Lower lobe of right lung (tissue), 2 donors: ENCODE measurements around the gene COL18A1. TPM values are rescaled to one million over a fixed set of nuclear protein-coding genes. Genes with fewer than 3 reads are reported as not detected.

Experiments used
- ATAC-seq, 2 donors: fragments of 200-7000 bp; cut with Tn5 transposase; one replicate each; pipeline ENCODE4 v1.9.1; 2020 to 2022; ENCODE audit warnings: mild to moderate bottlenecking in 2 of 2, moderate library complexity in 2 of 2
- DNase-seq: peaks from one replicate; pipeline ENCODE4 v3.0.0-alpha.2; 2020
- H3K27ac ChIP-seq: fragments of 200-600 bp; one replicate; pipeline ENCODE4 v1.8.0; 2022
- H3K27me3 ChIP-seq: fragments of 200-600 bp; one replicate; pipeline ENCODE4 v1.8.0; 2022; ENCODE audit warnings: low read depth
- H3K36me3 ChIP-seq: fragments of 200-600 bp; one replicate; pipeline ENCODE4 v1.8.0; 2022; ENCODE audit warnings: mild to moderate bottlenecking
- H3K4me1 ChIP-seq: fragments of 200-600 bp; one replicate; pipeline ENCODE4 v1.8.0; 2022
- H3K4me3 ChIP-seq: fragments of 200-600 bp; one replicate; pipeline ENCODE4 v1.8.0; 2022; ENCODE audit warnings: mild to moderate bottlenecking
- H3K9me3 ChIP-seq: fragments of 200-600 bp; one replicate; pipeline ENCODE4 v1.8.0; 2022
- intact Hi-C: fragments of 100-400 bp; cut with DNase I; formaldehyde crosslinking; loops from one replicate; pipeline ENCODE4 v1.11.0; 2022
- total RNA-seq: library from RNA; stranded (reverse); fragmentation: NEBNext Ultra II Directional; extraction: Animal tissue kit (Norgen Biotek cat#: 25700); gene quantifications from one replicate; pipeline ENCODE4 v1.2.1, GENCODE V29; 2021
- TF ChIP-seq, protein P1 (sequence below): fragments of 200-600 bp; IDR thresholded peaks from one replicate; pipeline ENCODE4 v1.8.0; 2022; ENCODE audit warnings: antibody characterized with exemption, mild to moderate bottlenecking
- donor health status: DM: no; HTN: yes; CAD: no; lungs with severe emphysema.

The COL18A1 gene
- total RNA-seq, 1 donor from 2014 or later: 45.1 TPM

DNA sequence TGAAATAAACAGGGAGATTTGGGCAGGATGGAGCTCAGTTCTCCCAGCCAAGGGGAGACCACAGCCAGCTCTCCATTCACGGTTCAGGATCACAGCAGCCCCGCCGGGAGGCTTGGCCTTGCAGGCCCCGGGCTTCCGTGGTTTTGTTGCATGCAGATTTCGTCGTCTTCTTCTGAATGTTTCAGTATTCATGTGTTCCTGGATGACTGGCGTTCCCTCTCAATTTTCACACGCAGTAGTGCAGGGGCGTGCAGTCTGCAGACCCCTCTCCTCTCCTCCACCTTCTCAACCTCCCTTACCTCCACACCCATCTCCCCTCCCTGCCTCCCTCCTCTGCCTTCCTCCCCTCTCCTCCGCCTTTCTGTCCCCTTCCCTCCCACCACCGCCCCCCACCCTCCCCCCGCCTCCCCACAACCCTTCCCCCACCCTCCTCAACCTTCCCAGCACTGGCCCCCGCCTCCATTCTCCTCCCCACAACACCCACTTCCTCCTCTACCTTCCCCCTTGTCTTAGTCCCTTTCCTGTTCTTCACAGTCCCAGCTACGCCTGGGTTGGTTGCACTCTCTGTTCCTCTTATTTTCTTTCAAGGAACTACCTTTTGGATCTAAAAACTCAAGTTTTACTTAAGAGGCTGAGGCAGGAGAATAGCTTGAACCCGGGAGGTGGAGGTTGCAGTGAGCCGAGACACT lies 145.7 kb downstream of the COL18A1 start:
- Histone ChIP-seq H3K4me3 (no peak overlapping the region), H3K27me3 (no peaks in the 10 kb centered on the region), H3K36me3 (no peaks in the 10 kb centered on the region), H3K4me1 (peaks cover 25% of the 10 kb centered on the region), H3K27ac (peak overlapping the region; percentile 81), H3K9me3 (no peaks in the 10 kb centered on the region)
- TF ChIP-seq, protein P1, sequence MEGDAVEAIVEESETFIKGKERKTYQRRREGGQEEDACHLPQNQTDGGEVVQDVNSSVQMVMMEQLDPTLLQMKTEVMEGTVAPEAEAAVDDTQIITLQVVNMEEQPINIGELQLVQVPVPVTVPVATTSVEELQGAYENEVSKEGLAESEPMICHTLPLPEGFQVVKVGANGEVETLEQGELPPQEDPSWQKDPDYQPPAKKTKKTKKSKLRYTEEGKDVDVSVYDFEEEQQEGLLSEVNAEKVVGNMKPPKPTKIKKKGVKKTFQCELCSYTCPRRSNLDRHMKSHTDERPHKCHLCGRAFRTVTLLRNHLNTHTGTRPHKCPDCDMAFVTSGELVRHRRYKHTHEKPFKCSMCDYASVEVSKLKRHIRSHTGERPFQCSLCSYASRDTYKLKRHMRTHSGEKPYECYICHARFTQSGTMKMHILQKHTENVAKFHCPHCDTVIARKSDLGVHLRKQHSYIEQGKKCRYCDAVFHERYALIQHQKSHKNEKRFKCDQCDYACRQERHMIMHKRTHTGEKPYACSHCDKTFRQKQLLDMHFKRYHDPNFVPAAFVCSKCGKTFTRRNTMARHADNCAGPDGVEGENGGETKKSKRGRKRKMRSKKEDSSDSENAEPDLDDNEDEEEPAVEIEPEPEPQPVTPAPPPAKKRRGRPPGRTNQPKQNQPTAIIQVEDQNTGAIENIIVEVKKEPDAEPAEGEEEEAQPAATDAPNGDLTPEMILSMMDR: no peak
- ATAC-seq (peak; percentile 60 to 69), DNase-seq (peak; percentile 65)
- intact Hi-C loops: no loop called here

DNA sequence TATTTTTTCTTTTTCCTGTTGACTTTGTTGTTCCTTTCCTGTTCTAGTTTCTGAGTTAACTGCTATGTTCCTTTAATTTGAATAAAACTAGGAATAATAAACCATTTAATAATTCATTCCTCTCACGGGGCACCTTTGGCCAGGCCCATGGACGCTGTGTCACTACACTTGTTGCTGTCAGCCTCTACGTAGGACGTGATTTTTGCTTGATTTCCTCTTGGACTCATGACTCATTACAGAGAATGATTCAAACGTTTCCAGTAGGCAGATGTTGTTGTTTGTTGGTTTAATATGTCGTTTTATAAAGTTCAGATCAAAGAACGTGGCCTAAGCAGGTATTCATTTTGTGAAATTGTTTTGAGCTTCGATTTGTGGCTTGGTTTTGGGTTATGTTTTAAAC lies 146.4 kb downstream of the COL18A1 start:
- Histone ChIP-seq H3K4me1 (peaks cover 27% of the 10 kb centered on the region), H3K4me3 (no peak overlapping the region), H3K27ac (peak overlapping the region; percentile 81), H3K36me3 (no peaks in the 10 kb centered on the region), H3K9me3 (no peaks in the 10 kb centered on the region), H3K27me3 (no peaks in the 10 kb centered on the region)
- DNase-seq: peak; percentile 47
- TF ChIP-seq, protein P1: no peak
- peak in 1 of 2 donors; percentile 29 for ATAC-seq
- intact Hi-C loops: no loop called here

DNA sequence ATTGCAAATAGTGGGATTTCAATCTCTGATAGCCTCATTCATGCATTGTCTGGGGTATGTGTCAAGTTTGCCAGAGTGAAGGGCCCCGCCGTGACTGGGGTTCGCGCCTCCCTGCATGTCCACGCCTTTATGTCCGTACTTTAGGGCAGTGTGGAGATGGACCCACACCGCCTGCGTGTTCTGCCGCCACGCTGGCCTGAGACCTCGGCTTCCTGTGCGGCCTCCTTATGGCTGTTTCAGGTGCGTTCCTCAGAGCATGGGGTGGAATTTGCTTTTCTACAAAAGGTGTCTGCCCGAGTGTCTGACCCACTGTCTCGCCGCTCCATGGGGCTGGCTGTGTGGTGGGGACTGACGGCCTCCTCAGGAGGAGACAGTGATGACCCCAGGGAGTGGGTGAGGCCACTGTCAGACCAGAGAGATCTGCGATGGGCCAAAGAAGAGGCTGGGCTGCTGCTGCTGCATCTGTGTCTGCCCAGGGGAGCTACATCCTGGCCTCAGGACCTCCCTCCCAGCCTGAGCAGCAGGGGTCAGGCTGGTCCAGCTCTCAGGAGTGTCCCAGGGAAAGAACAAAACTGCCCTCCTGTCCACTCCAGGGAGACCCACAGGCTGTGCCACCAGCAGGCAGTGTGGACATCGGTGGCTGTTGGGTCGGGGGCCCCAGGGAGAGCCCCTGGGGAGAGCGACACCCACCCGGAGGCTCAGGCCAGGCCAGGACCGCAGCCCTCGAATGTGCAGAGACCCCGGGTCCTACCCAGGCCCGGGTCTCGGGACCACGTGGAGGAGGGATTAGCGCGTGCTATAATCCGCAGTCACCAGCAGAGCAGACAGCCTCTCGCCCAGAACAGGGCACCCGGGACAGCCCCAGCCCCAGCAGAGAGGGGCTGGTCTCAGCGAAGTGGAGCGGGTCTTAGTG lies 147.1 kb downstream of the COL18A1 start:
- Histone ChIP-seq H3K27me3 (no peaks in the 10 kb centered on the region), H3K9me3 (no peaks in the 10 kb centered on the region), H3K36me3 (no peaks in the 10 kb centered on the region), H3K4me3 (no peak overlapping the region), H3K4me1 (peaks cover 27% of the 10 kb centered on the region), H3K27ac (peak overlapping the region; percentile 81)
- ATAC-seq (no peak), DNase-seq (peak; percentile 46)
- TF ChIP-seq, protein P1: no peak
- intact Hi-C loops: no loop called here

DNA sequence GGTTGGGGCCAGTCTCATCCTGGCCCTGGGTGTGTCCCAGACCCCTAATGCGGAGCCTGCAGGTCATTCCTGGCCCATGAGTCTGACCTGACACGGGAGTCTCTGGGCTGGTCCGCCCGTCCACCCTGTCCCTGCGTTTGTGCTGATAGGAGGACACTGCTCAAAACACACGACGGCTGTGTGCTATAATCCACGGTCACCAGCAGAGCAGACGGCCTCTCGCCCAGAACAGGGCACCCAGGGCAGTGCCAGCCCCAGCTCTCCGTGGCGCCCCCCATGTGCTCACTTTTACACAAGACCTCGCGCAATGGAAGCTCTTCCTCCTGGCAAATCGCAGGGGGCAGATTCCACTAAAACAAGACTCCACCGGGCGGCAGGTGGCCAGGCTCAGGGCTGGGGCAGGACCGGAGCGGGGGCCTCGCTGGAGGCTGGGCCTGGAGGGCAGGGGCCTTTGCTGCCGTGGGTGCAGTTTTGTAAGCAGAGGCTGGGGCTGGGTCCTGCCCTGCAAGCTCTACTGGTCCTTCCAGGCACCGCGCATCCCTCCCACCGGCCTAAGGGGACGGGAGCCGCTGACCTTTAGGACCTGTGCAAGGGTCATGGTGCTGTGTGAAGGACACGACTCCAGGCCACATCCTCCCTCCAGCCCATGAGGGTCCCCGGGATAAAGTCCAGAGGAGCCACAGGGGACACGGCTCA lies 147.9 kb downstream of the COL18A1 start:
- Histone ChIP-seq H3K4me1 (peaks cover 27% of the 10 kb centered on the region), H3K9me3 (no peaks in the 10 kb centered on the region), H3K36me3 (no peaks in the 10 kb centered on the region), H3K27me3 (no peaks in the 10 kb centered on the region), H3K27ac (peak overlapping the region; percentile 81), H3K4me3 (no peak overlapping the region)
- TF ChIP-seq, protein P1: no peak
- intact Hi-C loops: no loop called here
- DNase-seq (peak; percentile 47), ATAC-seq (no peak)

DNA sequence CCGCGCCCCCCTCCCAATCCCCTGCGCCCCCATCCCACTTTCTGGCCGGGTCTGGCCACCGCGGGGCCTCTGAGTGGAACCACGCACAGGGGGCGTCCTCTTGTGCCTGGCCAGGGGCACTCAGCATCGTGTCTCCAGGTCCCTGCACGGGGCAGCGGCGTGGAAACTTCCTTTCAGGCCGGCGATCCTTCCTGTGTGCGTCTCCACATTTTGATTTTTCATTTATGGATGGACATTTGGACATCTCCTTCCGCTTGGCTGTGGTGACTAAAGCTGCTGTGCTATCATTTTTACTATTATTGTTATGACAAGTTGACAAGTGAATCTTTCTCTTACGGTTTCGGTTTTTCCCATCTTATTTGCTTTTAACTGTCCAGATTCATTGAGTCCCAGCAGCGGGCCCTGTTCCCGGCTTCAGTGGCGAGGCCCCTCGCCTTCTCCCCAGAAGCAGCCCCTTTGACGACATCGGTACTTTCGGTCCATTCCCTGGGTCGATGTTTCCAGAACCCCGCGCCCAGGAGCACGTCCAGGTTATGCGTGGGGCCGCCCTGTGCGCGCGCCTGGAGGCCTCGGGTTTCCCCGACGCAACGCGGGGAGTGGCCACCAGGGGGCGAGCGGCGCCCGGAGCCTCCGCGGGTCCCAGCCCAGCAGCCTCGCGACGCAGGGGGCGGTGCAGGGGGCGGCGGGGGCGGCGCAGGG lies 149.7 kb downstream of the COL18A1 start:
- no peaks in the 10 kb centered on the region for H3K36me3 ChIP-seq
- DNase-seq (peak; percentile 89), ATAC-seq (peak; percentile 85 to 89)
- H3K27ac ChIP-seq: peak overlapping the region; percentile 65
- no peaks in the 10 kb centered on the region for H3K9me3 ChIP-seq
- H3K4me1 ChIP-seq: peaks cover 27% of the 10 kb centered on the region
- H3K4me3 ChIP-seq: peak overlapping the region; percentile 63
- intact Hi-C loops: no loop called here
- no peaks in the 10 kb centered on the region for H3K27me3 ChIP-seq
- TF ChIP-seq, protein P1: peak; percentile 84
